Nephron progenitor cell (in vitro differentiated cells): Measurements from ENCODE around the gene TUBB4B.

Source experiments
- DNase-seq: peaks from one replicate; pipeline ENCODE4 v3.0.0; 2021
- H3K27ac Mint-ChIP-seq: 2 replicates; pipeline ENCODE4 v1.8.0; 2021; ENCODE audit warnings: mild to moderate bottlenecking, moderate library complexity, mixed read lengths
- H3K27me3 Mint-ChIP-seq: 2 replicates; pipeline ENCODE4 v1.8.0; 2021; ENCODE audit warnings: mild to moderate bottlenecking, low read depth, mixed read lengths; ENCODE audit not compliant: poor library complexity
- H3K36me3 Mint-ChIP-seq: 2 replicates; pipeline ENCODE4 v1.8.0; 2021; ENCODE audit warnings: low read depth, mixed read lengths
- H3K4me1 Mint-ChIP-seq: 2 replicates; pipeline ENCODE4 v1.8.0; 2021; ENCODE audit warnings: mixed read lengths
- H3K4me3 Mint-ChIP-seq: 2 replicates; pipeline ENCODE4 v1.8.0; 2021; ENCODE audit warnings: mild to moderate bottlenecking, moderate library complexity, mixed read lengths
- H3K9me3 Mint-ChIP-seq: 2 replicates; pipeline ENCODE4 v1.8.0; 2021; ENCODE audit warnings: mild to moderate bottlenecking, moderate library complexity, mixed read lengths
- CTCF ChIP-seq: fragments of 200-600 bp; sonication (generic); IDR thresholded peaks from 2 replicates; pipeline ENCODE4 v1.5.0; 2021; ENCODE audit warnings: antibody characterized with exemption

Gene TUBB4B

DNA sequence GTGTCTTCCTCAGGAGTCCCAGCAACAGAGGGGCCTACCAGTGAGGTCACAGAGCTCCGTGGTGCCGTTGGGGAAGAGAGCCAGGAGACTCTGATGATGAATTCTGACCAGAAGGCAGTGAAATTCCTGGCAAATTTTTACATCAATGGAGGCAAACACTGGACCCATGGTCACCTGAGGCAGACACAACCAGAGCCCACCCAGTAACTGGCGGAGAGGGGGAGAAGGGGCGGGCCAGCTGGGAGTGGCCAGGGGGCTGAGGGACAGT, 10.0 kb downstream of the TUBB4B start, which contains the start of gene STPG3:
Gene STPG3, plus strand, starts transcription at position 93 of the 268 bp plus-strand sequence. Its CDS starts 1 bp downstream, at position 94.
- DNase-seq: no peak
- H3K27me3 Mint-ChIP-seq: peaks cover 7% of the 10 kb centered on the region
- no peaks in the 10 kb centered on the region for H3K9me3 Mint-ChIP-seq
- no peak for TF ChIP-seq CTCF
- H3K36me3 Mint-ChIP-seq: no peaks in the 10 kb centered on the region
- H3K27ac Mint-ChIP-seq: no peak within 1 kb of the TSS
- H3K4me3 Mint-ChIP-seq: peak within 1 kb of the TSS; percentile 27
- H3K4me1 Mint-ChIP-seq: peaks cover 53% of the 10 kb centered on the region

DNA sequence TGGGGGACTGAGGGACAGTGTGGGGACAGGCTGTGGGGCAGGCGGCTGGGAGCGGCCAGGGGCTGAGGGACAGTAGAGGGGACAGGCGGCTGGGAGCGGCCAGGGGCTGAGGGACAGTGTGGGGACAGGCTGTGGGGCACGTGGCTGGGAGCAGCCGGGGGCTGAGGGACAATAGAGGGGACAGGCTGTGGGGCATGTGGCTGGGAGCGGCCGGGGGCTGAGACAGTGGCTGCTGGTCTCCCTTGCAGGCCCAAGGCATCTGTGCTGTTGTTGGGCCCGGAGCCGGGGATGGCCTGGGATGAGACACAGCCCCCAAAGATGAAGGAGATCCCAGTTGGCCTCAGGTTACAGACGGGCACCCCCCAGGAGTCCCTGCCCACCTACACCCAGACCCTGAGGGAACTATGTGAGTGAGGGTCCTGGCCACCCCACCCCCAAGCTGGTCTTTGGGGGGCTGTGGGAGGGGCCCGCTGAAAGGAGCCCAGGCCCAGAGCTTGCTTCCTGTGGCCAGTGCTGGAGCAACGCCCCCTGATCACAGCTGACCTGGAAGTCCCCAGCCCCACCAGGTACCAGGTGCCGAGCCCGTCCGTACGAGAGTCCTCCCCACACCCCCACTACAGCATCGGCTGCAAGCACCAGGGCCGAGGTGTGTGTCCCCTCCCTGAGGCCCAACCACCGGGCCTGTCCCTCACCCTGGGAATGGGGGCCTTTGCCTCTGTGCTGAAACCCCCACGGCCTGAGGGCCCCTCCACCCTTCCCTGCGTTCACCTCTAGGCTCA, 10.6 kb downstream of the TUBB4B start:
- DNase-seq: no peak
- Mint-ChIP-seq H3K4me1 (peaks cover 57% of the 10 kb centered on the region), H3K27ac (no peak overlapping the region), H3K4me3 (no peak overlapping the region), H3K36me3 (no peaks in the 10 kb centered on the region), H3K9me3 (no peaks in the 10 kb centered on the region), H3K27me3 (peaks cover 7% of the 10 kb centered on the region)
- TF ChIP-seq CTCF: no peak

- Mint-ChIP-seq H3K4me1 (peaks cover 49% of the 10 kb centered on the region), H3K27me3 (no peaks in the 10 kb centered on the region), H3K36me3 (no peaks in the 10 kb centered on the region), H3K9me3 (no peaks in the 10 kb centered on the region), H3K27ac (no peak overlapping the region), H3K4me3 (peak overlapping the region; percentile 60)
- no peak for TF ChIP-seq CTCF
- DNase-seq: no peak
Observed at GRCh38 chr9:137252555-137253506, 11.7 kb downstream of the TUBB4B start.

- Mint-ChIP-seq H3K4me3 (peak overlapping the region; percentile 93), H3K4me1 (peaks cover 46% of the 10 kb centered on the region), H3K9me3 (no peaks in the 10 kb centered on the region), H3K27ac (peak overlapping the region; percentile 92), H3K27me3 (no peaks in the 10 kb centered on the region), H3K36me3 (peaks cover 8% of the 10 kb centered on the region)
- no peak for DNase-seq
- no peak for TF ChIP-seq CTCF
Observed at GRCh38 chr9:137253717-137254623, 12.9 kb downstream of the TUBB4B start.

- TF ChIP-seq CTCF: no peak
- peak; percentile 99 for DNase-seq
- peak within 1 kb of the TSS; percentile 92 for H3K27ac Mint-ChIP-seq
Observed at GRCh38 chr9:137254624-137255447, 13.7 kb downstream of the TUBB4B start, which contains the start of gene NELFB. NELFB (plus strand) TSS chr9:137255327.

More at GRCh38 chr9:137254624-137255447, 13.7 kb downstream of the TUBB4B start, which contains the start of gene NELFB:
- H3K36me3 Mint-ChIP-seq: peaks cover 13% of the 10 kb centered on the region
- no peaks in the 10 kb centered on the region for H3K27me3 Mint-ChIP-seq
- peak within 1 kb of the TSS; percentile 93 for H3K4me3 Mint-ChIP-seq
- H3K4me1 Mint-ChIP-seq: peaks cover 41% of the 10 kb centered on the region
- no peaks in the 10 kb centered on the region for H3K9me3 Mint-ChIP-seq
